ENCODE results near the gene CALCA. TPM values are rescaled to one million over a fixed set of nuclear protein-coding genes. Genes with fewer than 3 reads are reported as not detected.

CALCA gene
- total and polyA plus RNA-seq, 2 of the 4 experiments (the other 2 are of a cell fraction) = not detected

- CTCF ChIA-PET = interaction anchor here (1.1 kb wide), 1 partner anchor 36 kb away, joined by 3 read pairs; no protein-coding TSS in a partner anchor
- TF ChIP-seq ELK1 (IDR thresholded peaks at IDR 0.05; ENCODE audit: borderline replicate concordance, low read depth, low read length) (no peak), BHLHE40 (IDR thresholded peaks at IDR 0.05; ENCODE audit: low read depth, low read length) (no peak), USF2 (IDR thresholded peaks at IDR 0.05; ENCODE audit: low read depth, low read length) (no peak), CTCF (conservative IDR thresholded peaks at IDR 0.05; ENCODE audit: low read depth, low read length) (no peak), CHD1 (IDR thresholded peaks at IDR 0.05; ENCODE audit: low read depth, low read length) (no peak), RCOR1 (IDR thresholded peaks at IDR 0.05; ENCODE audit: insufficient replicate concordance, low read length) (no peak), RFX5 (IDR thresholded peaks at IDR 0.05; ENCODE audit: low read depth, low read length) (no peak), MAZ (IDR thresholded peaks at IDR 0.05; ENCODE audit: borderline replicate concordance, low read depth, low read length) (no peak), MAFK (IDR thresholded peaks at IDR 0.05; ENCODE audit: low read depth, low read length) (no peak), CEBPB (IDR thresholded peaks at IDR 0.05; ENCODE audit: low read depth, low read length) (no peak), SMC3 (IDR thresholded peaks at IDR 0.05; ENCODE audit: low read depth, low read length) (no peak), RAD21 (IDR thresholded peaks at IDR 0.05; ENCODE audit: low read length) (no peak), FOS (IDR thresholded peaks at IDR 0.05; ENCODE audit: low read depth, low read length) (no peak), POLR2A (IDR thresholded peaks at IDR 0.05; ENCODE audit: low read depth, low read length) (no peak), NFE2L2 (IDR thresholded peaks at IDR 0.05; ENCODE audit: low read depth, low read length) (no peak)
- no peak overlapping the region for H2AK9ac ChIP-seq (replicated peaks; ENCODE audit: low read depth, low read length, poor library complexity)
These were observed 29.4 kb downstream of the CALCA start for GRCh38 chr11:14942745-14943144.

More at GRCh38 chr11:14942745-14943144, 29.4 kb downstream of the CALCA start:
- Histone ChIP-seq H2AK5ac (ENCODE audit: low read depth, low read length) (no peak overlapping the region), H4K5ac (ENCODE audit: low read depth, low read length) (no peak overlapping the region), H3K14ac (replicated peaks; ENCODE audit: low read depth, low read length) (no peak overlapping the region), H2BK120ac (ENCODE audit: low read depth, low read length) (no peak overlapping the region), H4K91ac (ENCODE audit: insufficient read depth, low read depth, low read length) (no peak overlapping the region), H4K8ac (ENCODE audit: low read depth in 2 of 2, low read length in 2 of 2) (no peak overlapping the region), H3K4me1 (ENCODE audit: control insufficient read depth, insufficient read depth, low read length) (no peaks in the 10 kb centered on the region), H3K56ac (ENCODE audit: extremely low read depth, insufficient read depth, low read length) (no peak overlapping the region), H3K36me3 (ENCODE audit: control insufficient read depth, insufficient read depth, low read length) (no peaks in the 10 kb centered on the region), H2BK20ac (ENCODE audit: low read depth, low read length) (no peak overlapping the region), H3K23ac (ENCODE audit: low read depth, low read length) (no peak overlapping the region), H3K27me3 (ENCODE audit: control insufficient read depth, insufficient read depth, low read length) (no peaks in the 10 kb centered on the region), H4K20me1 (ENCODE audit: insufficient read depth, low read length) (no peaks in the 10 kb centered on the region), H2BK5ac (ENCODE audit: low read depth, low read length, poor library complexity, severe bottlenecking) (no peak overlapping the region), H3K4ac (ENCODE audit: low read depth, low read length) (no peak overlapping the region), H2BK15ac (ENCODE audit: low read depth, low read length) (no peak overlapping the region), H3K9me3 (ENCODE audit: control insufficient read depth, insufficient read depth, low read length) (no peaks in the 10 kb centered on the region), H3K9ac (ENCODE audit: low read depth, low read length) (no peak overlapping the region), H3K4me2 (ENCODE audit: low read depth, low read length) (no peak overlapping the region), H3K27ac (ENCODE audit: insufficient read depth, low read length) (no peak overlapping the region), H3K4me3 (ENCODE audit: insufficient read depth, low read depth, low read length) (no peak overlapping the region), H2AFZ (replicated peaks; ENCODE audit: low read length, poor library complexity) (no peak overlapping the region), H3K18ac (ENCODE audit: low read depth, low read length) (no peak overlapping the region), H3K79me1 (ENCODE audit: low read depth in 1 of 2, low read length in 2 of 2) (no peaks in the 10 kb centered on the region), H3K9me1 (ENCODE audit: insufficient read depth, low read length) (no peaks in the 10 kb centered on the region)
- BruUV-seq (replicated peaks) = no TSS peak
- DNase-seq (no peak), ATAC-seq (ENCODE audit: low read depth) (no peak)
- in situ Hi-C loops (cut with MboI; ENCODE audit: low sequenced_read_pairs) = no loop called here
- WGBS, 2 experiments (ENCODE audit: extremely low coverage in 2 of 2, insufficient read length in 1 of 2) = 83% methylated on average over 2 of the region's 3 CpGs; no CpG with 5 or more reads in 1 of the 2 experiments
- intact Hi-C loops (cut with micrococcal nuclease) = loop anchor here (5.0 kb wide), 1 partner anchor 965 kb away; no protein-coding TSS in a partner anchor
- dilution Hi-C loops (cut with HindIII; ENCODE audit: low sequenced_read_pairs, unreplicated experiment) = no loop called here
- POLR2A ChIA-PET (ENCODE audit: unreplicated experiment) = no interaction called here
